Stimulated activated CD8-positive, alpha-beta memory T cell treated with anti-CD3 and anti-CD28 coated beads, Interleukin-12 subunit alpha, Interleukin-12 subunit beta, amount 100 ng/mL, for 4 hours (primary cell): ENCODE measurements around the gene TMEM176A.

Experiments
- DNase-seq: peaks from one replicate; pipeline ENCODE4 v3.0.0-alpha.2; 2020; ENCODE audit warnings: low read depth

Gene TMEM176A

DNA sequence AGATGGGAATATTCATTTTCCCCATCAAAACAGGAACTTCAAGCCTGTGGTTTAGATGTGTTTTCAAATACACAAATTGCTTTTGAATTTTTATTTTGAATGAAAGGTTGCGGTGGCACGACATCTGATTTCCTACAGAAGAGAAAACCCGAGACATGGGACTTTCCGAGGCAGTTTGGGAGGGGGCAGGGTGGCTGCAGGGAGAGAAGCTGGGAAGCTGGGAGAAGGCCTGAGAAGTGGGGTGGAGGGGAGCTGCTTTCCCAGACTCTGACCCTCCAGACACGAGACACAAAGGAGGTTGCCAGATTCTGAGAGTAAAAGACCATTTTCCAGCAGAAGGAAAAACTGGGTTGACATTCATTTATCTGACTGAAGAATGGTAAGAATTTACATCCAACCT lies 19.6 kb downstream of the TMEM176A start:
- no peak for DNase-seq

DNA sequence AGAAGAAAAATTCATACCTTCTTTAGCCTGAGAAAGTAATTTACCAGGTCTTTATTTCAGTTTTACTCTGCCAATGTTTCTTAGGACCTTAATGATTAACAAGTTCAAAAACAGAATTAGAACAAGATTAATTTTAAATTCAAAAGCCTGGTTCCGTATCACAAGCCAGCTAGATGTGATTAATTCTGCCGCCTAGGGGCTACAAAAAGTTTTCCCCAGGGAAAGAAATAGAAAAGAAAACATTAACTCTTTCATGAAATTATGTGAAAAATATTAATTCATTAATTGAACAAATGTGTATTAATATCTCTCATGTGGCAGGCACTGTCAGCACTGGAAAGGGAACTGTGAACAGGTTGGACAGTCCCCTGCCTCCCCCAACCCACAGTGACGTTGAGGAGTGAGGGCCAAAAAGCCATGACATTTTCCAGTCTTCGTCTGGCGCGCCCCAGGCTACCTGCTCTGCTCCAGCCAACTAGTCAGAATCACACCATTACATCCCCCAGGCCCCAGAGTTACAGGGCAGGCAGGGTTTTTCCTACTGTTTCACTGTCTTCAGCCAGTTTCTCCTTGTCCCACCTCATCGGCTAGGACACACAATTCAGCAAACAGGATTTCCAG lies 20.1 kb downstream of the TMEM176A start:
- no peak for DNase-seq

DNA sequence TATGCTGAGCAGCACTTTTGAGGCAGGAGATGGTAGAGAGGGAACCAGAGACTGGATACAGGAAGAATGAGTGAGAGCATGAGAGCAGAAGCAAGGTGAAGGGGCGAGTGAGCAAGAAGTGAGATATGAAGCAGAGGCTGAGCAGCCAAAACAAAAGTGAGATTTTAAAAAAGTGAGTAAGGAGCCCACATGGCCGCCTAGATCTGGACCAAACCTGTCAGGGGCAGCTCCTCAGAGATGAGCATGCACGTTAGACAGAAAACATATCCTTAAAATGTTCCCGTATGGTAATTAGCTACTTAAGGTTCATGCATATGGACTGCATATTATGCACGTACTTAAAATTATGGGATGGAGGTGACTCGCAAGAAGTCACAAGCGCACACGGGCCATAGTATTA lies 22.5 kb downstream of the TMEM176A start:
- DNase-seq: no peak

DNA sequence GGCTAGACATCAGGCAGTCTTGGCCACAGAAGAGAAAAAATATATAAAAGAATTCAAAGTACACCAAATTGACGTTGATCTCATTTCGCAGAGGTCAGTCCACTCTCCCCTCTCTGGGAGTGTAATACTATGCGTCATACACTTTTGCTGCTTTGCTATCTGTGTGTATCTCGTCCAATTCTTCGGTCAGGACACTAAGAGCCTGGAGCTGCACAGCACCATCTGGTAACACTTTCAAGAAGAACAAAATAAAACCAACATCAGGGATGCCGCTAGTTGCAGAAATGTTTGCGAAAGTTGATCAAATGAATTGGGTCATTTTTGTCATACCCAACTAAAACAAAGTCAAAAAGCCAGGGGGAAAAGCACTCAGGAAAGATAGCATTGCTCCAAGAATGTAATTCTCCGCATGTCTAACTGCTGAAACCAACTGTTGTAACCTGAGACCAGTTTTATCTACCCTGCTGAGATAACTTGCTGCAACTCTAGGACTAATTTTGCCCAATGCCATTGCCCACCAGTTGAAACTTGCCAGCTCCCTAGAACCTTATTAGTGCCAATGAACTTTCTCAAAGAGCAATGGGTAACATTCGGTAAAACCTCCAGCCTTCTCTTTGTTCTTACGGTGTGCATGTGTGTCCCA lies 23.0 kb downstream of the TMEM176A start:
- DNase-seq: no peak

DNA sequence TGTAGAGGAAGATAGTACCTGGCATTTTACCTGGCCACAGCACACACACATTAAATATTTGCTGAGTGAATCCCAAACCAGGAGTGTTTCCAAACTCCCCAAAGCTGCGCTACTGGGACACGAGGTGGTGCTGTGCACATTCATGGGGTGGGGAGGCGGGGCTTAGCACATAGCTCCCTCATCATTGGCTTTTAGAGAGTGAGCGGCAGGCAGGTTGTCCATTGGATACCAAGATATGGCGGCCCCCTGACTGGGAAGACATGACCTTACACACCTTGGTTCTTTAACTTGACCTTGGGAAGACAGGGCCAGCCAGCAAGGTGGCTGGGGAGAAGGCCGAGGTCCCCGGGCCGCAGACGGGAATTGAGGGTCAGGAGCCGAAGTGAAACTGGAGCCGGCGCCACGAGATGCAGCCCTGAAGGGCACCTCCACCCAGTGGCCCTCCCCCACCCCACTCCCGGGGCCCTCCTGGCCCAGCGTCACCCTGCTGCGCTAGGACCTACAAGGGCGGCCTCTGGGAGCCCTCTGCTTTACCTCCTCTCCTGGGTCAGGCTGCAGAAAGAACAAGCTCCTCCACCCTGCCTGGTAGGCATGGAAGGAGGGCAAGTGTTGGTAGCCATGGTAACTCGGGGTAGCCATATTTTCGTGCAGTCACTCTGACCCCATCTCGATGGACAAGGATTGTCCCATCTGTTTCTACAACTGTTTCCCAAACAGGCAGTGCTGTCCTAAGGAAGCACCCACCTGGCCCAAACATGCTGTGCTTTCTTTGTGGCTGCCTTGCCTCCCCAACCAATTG lies 24.0 kb downstream of the TMEM176A start:
- no peak for DNase-seq

DNA sequence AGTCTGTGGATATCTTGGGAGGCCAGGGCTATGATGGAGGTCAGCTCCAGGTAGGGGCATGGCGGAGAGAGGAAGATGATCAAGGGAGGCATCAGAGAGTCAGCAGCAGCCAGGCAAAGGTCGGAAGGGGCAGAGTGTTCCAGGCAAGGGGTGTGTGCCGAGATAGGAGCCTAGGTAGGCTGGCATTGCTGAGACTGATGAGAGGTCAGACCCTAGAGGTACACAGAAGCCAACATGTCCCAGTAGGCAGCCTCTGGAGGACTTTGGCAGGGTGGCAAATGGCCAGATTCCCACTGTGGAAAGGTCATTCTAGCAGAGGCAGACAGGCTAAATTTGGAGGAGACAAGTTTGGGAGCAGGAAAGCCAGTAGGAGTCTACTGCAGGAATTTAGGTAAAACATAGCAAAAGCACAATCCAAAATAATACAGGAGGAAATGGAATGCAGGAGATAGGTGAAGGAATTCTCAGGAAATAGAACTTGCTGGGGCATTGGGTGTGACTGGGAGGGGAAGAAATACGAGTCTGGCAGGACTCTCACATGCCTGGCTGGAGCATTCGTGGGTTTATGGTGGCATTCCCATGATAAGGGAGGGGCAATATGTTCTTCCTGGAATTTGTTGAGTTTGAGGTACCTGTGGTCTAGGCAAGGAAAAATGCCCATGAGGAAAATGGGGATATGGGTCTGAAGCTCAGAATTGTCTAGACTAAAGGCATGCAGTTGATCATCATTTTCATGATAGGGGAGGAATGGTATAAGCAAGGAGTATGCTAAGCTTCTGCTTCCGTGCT lies 25.7 kb downstream of the TMEM176A start:
- no peak for DNase-seq

DNA sequence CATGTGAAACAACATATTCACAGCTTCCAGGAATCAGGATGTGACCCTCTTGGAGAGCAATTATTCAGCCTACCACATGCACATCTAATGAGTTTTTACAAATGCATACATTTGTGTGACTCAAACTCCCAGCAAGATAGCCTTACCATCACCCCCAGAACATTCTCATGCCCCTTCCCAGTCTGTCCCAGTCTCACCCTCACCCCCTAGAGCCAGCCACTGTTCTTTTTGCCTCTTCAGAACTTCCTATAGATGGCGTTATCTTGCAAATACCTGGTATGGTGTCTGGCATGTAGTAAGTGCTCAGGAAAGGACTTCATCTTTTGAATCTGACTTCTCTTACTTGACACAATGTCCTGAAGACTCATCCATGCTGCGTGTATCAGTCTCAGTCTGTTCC lies 27.8 kb downstream of the TMEM176A start:
- no peak for DNase-seq

DNA sequence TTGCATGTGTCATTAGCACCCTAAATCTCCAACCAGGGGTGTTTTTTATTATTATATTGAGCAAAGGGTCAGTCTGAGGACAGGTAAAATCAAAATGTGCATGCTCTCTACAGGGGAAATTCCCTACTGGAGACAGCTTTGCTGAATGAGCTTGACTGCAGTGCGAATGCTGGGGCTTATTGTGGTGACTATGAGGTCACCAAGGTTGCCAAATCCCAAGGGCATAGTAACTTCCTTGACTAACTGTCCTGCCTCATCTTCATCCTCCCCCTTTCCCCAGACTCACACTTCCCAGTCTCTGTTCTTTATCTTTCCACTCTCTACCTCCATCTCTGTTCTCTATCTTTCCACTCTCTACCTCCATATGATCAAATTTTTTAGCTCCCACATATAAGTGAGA lies 28.9 kb downstream of the TMEM176A start:
- DNase-seq: no peak

DNA sequence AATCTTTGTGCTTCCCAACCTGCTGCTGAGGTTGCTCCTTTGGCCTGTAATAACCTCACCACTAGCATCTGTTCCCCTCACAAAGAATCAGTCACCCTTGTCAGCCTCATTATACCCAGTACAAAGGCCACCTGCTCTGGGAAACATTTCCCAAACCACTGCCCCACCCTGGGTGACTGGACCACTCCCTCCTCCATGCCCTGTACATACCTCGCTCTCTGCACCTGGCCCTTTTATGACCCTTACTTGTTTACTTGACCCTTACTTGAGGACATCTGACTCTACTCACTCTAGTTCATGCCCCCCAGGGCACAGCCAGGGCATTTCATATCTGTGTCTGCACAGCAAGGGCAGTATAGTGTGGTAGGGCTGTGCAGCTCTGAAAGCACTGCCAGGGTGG lies 30.4 kb downstream of the TMEM176A start:
- DNase-seq: no peak

DNA sequence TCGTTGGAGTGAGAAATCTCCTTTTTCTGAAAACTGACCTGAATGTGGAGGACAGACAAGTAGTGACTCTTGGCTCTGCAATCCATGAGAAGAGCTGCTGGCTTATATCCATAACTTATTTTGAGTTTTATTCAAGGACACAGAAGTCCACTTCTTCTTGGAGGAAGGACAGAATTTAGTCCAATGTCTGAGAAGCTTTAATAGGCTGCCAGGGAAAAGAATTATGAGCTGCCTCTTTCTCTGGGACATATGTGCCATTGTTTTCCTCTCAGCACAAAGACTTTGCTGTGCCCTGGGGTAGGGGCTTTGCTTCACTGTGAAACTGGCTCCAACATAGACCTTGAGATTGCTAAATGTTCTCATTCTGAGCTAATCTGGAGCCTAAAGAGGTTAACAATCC lies 31.3 kb downstream of the TMEM176A start:
- no peak for DNase-seq

DNA sequence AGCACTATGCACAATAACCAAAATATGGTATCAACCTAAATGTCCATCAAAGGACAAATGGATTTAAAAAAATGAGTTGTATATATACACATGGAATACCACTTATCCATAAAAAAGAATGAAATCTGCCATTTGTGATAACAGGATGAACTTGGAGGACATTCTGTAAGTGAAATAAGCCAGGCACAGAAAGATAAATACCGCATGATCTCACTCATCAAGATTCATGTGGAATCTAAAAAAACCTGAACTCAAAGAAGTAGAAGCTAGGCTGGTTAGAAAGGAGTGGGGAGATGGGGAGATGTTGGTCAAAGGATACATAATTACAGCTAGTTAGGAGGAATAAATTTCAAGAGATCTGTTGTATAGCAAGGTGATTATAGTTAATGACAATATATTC lies 34.5 kb downstream of the TMEM176A start:
- DNase-seq: no peak

DNA sequence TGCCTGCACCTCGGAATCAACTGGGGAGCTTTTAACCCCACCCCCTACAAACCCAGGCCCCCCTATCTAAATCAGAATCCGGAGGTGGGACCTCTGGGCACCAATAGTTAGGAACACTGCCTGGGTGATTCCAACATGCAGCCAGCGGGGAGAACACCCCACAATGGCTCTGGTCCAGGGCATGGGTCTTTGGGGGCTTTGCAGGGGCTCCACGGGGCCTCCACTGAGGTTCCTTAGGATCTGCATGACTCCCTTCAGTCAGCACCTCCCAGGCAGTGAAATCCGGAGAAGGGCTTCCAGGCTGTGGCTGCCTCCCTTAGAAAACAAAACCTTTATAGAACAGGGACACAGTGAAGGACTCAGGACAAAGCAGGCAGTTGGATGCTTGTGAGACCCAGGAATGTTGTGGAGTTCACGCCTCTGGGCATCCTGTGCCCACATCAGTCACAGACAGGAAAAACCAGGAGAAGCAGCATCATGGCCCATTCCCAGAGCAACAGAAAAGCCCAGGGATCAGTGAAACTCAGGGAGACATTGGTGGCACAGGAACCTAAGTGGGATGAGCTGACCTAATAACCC lies 35.2 kb downstream of the TMEM176A start:
- DNase-seq: no peak

DNA sequence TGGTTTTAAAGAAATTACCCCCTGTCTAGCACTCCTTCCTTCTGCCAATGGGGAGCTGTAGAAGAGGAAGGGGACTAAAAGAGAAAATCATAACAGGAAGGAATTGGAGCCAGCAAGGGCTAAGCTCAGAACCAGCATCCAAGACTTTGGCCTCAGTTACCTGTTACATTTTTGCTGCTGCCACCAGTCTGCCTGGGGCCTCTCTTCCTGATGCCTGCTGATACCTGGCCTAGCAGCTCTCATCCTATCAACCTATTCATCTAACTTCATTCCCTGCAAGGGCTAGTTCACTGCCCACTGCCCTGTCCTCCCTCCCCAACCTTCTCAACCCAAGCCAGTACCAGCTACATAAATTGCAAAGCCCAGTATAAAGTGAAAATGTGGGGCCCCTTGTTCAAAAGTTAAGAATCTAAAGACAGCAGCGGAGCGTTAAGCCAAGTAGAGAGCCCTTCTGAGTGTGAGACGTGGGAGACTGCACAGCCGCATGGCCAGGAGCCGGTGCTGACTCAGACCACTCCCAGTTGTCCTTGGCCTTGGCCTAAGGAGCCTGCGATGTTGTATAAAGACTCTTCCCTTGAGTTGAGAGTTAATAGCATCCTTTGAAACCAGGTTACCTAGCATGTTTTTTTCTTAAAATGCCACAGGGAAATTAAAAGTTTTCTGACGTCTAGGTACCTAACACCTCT lies 38.5 kb downstream of the TMEM176A start:
- no peak for DNase-seq

DNA sequence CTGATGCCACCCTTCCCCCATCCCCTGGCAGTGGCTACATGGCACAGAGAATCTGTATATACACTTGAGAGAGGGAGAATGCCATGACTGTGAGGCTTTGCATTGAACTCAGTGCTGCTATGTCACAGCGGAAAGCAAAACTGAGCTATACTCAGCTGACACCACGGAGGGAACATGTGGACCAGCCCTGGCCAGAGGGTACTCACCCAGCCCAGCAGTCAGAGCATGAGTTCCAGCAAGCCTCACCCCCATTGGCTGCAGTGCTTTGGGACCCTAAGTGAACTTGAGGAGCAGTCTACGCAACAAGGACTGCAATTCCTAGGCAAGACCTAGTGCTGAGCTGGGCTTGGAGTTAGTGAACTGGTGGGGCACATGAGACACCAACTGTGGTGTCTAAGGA lies 41.4 kb downstream of the TMEM176A start:
- no peak for DNase-seq

DNA sequence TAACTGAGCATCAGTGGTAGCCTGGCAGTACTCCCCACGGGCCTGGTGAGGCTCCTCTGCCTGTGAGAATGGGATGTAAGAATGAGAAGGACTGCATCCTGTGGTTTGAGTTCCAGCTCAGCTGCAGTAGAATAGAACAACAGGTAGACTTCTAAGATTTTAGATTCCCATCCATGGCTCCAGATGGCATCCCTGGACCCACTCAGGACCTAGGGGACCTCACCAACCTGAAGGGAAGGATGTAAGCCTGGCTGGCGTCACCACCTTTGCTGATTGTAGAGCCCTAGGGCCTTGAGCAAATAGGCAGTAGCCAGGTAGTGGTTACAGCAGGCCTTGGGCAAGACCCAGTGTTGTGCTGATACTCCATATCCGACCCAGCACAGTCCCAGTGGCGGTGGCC lies 42.1 kb downstream of the TMEM176A start:
- no peak for DNase-seq

DNA sequence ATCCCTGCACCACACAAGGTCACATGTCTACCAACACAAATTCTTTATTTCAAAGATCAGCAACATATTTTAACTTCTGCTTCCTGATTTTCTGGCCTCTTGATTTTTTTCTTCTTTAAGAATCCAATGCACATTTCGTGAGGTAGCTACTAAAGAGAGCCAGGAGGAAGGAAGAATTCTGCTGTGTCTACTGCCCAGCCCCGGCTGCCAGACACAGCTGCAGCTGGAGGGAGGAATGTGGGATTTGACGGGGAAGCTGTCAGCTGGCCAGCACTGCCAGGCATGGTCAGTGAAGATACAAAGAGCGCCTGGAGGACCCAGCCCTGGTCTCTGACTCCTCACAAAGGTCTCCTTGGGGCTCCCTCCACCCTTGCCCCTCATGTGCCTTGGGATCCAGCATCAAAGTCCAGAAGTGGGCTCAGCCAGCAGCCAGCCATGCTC lies 44.9 kb downstream of the TMEM176A start:
- DNase-seq: no peak

DNA sequence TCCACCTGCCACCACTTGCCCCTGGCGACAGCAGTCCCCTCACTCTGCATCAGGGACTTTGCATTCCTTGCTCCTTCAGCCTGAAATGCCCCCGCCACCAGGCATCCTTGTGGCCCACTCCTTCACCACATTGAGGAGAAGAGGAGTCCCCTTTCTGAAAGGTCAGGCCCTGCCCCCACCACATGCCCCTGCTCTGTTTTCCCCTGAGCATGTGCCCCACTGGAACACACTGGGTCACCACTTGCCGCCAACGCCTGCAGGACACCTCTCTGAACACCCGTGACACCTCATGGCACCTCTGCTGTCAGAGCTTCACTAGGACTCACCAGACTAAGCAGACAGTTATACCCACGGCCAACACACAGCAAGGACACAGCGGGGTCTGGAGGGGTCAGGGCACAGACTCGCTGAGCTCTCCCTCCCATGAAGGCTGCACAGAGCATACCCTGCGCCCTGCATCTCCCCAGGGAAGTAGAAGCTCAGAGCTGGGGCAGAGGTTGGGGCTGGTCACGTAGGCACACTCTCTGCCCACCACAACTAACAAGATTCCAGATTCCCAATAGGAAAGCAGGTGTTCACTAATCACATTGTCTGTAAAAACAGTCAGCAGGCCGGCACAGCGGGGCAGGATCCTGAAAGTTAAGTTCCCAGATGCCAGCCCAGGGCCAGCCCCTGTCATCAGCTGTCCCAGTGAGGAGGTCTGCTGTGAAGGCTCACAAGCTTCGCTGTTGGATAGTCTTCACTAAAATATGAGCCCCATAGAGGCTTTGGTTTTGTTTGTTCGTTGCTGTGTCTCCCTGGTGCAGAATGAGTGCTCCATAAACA lies 45.9 kb downstream of the TMEM176A start:
- DNase-seq: no peak

DNA sequence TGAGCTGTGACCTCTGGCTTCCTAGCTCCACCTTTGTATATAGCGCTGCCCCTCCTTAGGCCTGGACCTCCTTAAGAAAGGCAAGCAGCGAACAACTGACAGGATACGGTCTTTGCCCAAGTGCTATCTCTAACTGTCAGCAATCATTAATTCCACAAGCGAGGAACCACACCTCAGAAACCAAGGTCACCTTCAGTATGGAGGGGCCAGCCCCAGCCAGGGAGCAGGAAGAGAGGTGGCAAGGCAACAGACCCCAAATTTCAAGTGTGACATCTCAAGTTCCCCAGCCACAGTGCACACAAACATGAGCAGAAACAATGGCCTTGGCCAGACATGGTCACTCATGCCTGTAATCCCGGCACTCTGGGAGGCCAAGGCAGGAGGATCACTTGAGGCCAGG lies 47.0 kb downstream of the TMEM176A start:
- DNase-seq: no peak

DNA sequence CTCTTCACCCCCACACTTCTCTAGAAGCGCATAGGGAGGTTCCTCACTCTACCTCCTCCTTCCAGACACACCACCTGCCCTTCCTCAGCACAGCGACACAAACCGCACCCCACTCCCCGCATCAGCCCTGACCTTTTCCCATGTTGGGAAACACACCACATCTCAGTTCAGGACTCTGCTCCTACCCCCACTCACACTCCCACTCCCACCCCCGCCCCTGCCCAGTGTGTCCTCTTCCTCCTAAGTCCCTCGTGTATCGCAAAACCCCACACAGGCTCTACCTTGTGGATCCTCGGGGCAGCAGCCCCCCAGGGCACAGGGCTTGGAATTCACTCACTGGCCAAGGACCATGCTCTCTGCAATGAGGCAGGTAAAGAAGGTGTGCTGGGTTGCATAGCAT lies 47.5 kb downstream of the TMEM176A start:
- no peak for DNase-seq

DNA sequence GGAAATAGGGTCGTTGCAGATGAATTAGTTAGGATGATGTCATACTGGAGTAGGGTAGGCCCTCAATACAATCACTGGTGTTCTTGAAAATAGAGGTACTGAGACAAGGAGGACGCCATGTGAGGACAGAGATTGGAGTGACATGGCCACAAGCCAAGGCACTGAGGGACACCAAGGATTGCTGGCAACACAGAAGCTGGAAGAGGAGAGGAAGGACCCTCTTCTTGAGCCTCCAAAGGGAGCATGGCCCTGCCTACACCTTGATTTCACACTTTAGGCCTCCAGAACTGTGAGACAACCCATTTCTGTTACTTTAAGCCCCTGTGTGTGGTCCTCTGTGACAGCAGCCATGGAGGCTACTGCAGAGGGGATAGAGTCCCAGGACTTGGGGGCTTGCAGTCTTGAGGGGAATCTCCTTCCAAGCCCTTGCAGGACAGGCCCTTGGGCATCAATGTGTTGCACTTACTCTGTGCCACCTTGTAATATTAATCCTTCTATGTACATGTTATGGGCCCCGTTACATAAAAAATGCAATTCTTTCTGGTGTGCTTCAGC lies 48.1 kb downstream of the TMEM176A start:
- DNase-seq: no peak
